ENCODE measurements around the gene ZC3H12D.

The ZC3H12D gene

DNA sequence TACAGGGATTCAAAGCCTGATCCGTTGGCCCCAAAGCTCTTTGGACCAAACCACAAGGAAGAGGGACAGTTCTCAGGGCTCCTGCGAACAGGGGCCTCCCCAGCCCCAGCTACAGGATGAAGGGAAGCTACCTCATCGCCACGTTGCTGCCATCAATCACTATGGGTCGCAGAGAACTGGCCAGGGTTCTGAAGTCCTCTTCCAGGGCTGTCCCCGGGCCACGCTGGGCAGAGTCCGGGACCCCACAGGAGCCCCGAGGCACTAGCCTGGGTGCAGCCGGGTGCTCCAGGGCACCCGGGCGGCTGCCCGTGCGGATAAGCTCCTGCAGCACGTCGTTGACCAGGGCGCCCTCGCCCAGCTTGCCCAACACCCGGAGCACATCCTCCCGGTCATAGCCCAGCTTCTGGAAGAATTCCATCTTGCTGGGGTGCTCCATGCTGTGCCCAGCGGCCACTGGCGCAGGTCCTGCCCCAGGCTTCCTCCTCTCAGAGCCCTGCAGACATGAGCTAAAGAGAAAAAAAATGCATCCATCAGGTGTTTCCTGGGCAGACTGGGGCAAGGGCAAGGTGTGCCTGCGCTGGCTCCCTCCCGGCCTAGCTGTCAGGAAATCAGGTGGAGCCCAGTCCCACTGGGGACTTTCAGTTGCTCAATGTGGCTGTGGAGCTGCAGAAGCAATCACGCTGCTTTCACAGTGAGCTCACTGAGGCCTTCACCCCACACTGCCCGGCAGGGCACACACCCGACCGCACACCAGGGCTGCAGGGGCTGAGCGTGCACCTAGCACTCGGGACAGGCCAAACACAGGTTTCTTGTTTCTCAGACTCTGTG is 10.5 kb downstream of the ZC3H12D start:
- TF ChIP-seq, protein P1, sequence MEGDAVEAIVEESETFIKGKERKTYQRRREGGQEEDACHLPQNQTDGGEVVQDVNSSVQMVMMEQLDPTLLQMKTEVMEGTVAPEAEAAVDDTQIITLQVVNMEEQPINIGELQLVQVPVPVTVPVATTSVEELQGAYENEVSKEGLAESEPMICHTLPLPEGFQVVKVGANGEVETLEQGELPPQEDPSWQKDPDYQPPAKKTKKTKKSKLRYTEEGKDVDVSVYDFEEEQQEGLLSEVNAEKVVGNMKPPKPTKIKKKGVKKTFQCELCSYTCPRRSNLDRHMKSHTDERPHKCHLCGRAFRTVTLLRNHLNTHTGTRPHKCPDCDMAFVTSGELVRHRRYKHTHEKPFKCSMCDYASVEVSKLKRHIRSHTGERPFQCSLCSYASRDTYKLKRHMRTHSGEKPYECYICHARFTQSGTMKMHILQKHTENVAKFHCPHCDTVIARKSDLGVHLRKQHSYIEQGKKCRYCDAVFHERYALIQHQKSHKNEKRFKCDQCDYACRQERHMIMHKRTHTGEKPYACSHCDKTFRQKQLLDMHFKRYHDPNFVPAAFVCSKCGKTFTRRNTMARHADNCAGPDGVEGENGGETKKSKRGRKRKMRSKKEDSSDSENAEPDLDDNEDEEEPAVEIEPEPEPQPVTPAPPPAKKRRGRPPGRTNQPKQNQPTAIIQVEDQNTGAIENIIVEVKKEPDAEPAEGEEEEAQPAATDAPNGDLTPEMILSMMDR (IDR thresholded peaks at IDR 0.05; ENCODE audit: extremely low read depth, insufficient read depth, missing control alignments): no peak
- in situ Hi-C loops (cut with MboI; ENCODE audit: low pct_unique_long_range_greater_than_20kb, low sequenced_read_pairs, unreplicated experiment): no loop called here
- DNase-seq (ENCODE audit: low spot score): no peak

DNA sequence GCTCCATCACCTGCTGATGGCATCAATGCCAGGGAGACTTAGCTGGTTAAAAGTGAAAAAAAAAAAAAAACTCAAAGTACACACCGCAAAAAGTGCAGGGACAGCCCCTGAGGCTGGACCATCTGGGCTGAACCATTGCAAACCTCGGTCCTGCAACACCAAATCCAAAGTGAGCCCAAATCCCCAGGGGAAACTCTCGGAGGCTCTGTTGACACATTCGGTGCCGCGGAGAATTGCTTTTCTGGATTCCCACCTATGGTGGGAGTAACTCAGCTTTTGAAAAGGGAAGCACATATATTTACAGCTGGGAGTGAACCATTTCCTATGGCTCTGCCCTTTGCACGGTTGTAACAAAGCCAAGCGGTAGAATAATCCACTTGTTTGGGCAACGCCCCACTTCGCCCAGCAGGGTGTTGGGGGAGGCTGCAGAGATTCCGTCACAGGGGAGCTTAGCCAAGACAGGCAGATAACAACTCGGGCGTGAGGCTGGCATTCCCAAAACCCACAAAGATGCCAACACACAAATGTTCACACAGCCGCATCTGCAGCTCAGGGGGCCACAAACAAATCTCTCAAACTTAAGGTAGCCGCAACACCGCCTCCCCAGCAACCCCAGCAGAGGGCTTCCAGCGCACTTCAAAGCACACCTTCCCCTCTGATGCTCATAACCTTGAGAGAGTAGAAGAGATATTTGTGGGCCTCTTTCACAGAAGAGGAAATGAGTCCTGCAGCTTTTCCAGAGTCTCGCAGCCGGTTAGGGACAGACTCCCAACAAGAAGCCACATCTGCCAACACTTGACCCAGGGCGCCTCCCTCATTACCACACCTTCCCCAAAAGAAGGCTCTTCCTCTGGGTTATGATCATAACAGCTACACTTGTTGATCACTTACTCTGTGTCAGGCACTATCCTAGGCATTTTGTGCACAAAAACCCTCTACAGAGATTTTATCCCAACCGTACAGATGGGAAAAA is 11.4 kb downstream of the ZC3H12D start:
- TF ChIP-seq, protein P1 (IDR thresholded peaks at IDR 0.05; ENCODE audit: extremely low read depth, insufficient read depth, missing control alignments): peak; percentile 5
- no peak for DNase-seq (ENCODE audit: low spot score)
- in situ Hi-C loops (cut with MboI; ENCODE audit: low pct_unique_long_range_greater_than_20kb, low sequenced_read_pairs, unreplicated experiment): no loop called here

DNA sequence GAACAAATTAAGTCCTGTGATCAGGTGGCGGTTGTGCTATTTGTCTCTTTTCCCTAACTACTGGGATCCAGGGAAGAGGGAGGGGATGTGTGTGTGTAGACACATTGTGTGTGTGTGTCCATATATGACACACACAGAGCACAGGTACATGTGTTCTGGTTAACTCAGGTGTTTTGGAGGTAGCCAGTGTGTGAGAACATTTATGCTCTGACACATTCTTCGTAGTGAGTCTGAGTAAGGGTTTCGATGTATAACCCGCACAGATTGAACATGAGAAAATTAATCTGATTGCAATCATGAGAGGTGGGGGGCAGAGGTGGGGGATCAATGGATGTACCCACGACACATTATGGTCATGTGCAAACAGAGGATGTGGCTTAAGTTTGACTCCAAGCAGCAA is 12.6 kb downstream of the ZC3H12D start:
- no peak for DNase-seq (ENCODE audit: low spot score)
- in situ Hi-C loops (cut with MboI; ENCODE audit: low pct_unique_long_range_greater_than_20kb, low sequenced_read_pairs, unreplicated experiment): no loop called here
- TF ChIP-seq, protein P1 (IDR thresholded peaks at IDR 0.05; ENCODE audit: extremely low read depth, insufficient read depth, missing control alignments): no peak

DNA sequence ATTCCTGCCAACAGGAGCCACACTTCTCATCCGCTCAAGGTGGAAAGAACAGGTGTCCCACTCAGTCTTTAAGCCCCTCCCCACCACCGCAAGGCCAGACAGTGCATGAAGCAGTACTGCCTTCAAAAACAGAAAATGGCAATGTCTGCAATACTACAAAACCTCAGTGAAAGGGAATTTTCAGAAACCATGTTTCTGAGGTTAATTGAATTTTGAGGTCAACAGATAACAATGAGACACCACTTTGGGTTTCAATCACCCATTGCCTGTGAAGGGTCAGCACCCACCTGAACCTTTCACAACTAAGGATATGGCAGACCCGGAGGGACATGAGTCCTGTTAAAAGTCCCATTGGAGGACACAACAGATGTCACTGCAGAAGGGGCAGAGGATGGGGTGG is 13.0 kb downstream of the ZC3H12D start:
- in situ Hi-C loops (cut with MboI; ENCODE audit: low pct_unique_long_range_greater_than_20kb, low sequenced_read_pairs, unreplicated experiment): no loop called here
- no peak for DNase-seq (ENCODE audit: low spot score)
- TF ChIP-seq, protein P1 (IDR thresholded peaks at IDR 0.05; ENCODE audit: extremely low read depth, insufficient read depth, missing control alignments): no peak

DNA sequence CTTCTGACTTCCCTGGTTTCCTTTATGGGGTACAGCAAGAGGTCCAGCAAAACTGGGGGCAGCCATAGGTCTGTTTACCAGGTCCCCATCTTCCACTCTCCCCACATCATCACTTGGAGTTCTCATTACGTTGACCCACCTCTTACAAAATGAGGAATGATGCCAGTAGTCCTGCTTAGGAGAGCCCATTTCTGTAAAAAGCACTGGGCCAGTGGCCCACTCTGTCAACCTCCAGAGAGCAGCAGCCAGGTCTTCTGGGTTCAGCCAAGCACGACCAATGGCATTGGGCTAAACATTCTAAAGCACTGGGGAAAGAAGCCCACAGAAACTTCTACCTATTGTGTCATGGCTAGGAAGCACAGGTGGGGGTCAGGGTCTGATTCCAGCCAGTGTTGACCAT is 13.9 kb downstream of the ZC3H12D start:
- TF ChIP-seq, protein P1 (IDR thresholded peaks at IDR 0.05; ENCODE audit: extremely low read depth, insufficient read depth, missing control alignments): no peak
- in situ Hi-C loops (cut with MboI; ENCODE audit: low pct_unique_long_range_greater_than_20kb, low sequenced_read_pairs, unreplicated experiment): no loop called here
- no peak for DNase-seq (ENCODE audit: low spot score)

DNA sequence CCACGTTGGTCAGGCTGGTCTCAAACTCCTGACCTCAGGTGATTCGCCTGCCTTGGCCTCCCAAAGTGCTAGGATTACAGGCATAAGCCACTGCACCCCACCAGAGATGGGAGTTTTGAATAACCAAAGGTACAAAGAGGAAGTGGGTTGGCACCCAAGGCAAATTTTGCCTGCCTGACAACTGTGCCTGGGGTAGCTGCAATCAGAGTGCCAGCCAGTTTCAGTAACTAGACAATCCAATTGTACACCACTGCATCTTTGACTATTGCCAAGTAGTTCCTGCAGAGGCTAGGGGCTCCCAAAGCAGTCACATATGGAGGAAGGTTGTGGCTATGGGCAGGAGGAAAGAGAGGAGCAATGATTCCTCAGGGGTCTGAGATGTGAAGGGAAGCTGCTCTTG is 16.6 kb downstream of the ZC3H12D start:
- in situ Hi-C loops (cut with MboI; ENCODE audit: low pct_unique_long_range_greater_than_20kb, low sequenced_read_pairs, unreplicated experiment): no loop called here
- DNase-seq (ENCODE audit: low spot score): no peak
- TF ChIP-seq, protein P1 (IDR thresholded peaks at IDR 0.05; ENCODE audit: extremely low read depth, insufficient read depth, missing control alignments): no peak
